ENCODE data around the gene RBM28. TPM values are rescaled to one million over a fixed set of nuclear protein-coding genes. Genes with fewer than 3 reads are reported as not detected.

Gene RBM28
- total RNA-seq, 1 donor from 2014 or later = 20.9 TPM

DNA sequence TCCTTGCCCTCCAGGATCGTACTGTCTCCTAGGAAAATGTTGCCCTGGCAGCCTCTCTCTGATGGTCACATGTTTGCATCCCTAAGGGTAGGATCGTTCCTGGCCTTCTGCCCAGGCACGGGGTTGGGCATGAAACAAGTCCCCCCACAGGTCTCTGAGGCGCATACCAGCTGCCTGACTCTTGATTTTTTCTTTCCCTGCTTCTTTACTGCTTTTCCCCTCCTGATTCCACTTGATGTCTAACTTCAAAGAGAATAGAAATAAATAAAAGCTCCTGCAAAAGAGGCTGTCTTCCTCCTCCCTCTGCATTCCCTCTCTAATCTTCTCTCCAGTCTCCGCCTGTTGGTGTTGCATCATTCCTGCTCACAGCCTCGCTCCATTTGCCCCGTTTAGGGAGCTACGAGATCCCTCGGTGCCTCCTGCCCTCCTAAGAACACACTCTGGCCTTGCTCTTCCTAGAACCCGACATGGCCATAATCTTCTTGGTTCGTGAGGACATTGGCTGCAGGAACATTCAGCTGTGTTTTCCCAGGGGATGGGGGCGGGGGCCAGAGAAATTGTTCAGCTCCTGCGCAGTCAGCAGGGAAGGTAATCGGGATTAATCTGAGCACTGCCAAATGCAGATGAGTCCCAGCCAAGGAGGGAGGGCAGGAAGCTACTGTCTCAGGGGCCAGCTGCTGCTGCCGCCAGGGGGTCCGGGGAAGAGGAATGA, 76.7 kb downstream of the RBM28 start:
- DNase-seq (ENCODE audit: extremely low spot score in 2 of 2) = no peak
- Histone ChIP-seq H3K27ac (peak overlapping the region; percentile 62), H3K36me3 (no peaks in the 10 kb centered on the region), H3K4me3 (peak overlapping the region; percentile 8), H3K27me3 (no peaks in the 10 kb centered on the region), H3K4me1 (peaks cover 51% of the 10 kb centered on the region), H3K9me3 (no peaks in the 10 kb centered on the region)
- TF ChIP-seq, protein P1, sequence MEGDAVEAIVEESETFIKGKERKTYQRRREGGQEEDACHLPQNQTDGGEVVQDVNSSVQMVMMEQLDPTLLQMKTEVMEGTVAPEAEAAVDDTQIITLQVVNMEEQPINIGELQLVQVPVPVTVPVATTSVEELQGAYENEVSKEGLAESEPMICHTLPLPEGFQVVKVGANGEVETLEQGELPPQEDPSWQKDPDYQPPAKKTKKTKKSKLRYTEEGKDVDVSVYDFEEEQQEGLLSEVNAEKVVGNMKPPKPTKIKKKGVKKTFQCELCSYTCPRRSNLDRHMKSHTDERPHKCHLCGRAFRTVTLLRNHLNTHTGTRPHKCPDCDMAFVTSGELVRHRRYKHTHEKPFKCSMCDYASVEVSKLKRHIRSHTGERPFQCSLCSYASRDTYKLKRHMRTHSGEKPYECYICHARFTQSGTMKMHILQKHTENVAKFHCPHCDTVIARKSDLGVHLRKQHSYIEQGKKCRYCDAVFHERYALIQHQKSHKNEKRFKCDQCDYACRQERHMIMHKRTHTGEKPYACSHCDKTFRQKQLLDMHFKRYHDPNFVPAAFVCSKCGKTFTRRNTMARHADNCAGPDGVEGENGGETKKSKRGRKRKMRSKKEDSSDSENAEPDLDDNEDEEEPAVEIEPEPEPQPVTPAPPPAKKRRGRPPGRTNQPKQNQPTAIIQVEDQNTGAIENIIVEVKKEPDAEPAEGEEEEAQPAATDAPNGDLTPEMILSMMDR (IDR thresholded peaks at IDR 0.05) = no peak
- TF ChIP-seq POLR2AphosphoS5 (IDR thresholded peaks at IDR 0.05; ENCODE audit: insufficient read depth in 1 of 2, low read depth in 1 of 2) (peak; percentile 34 to 65), POLR2A (IDR thresholded peaks at IDR 0.05) (no peak)
- intact Hi-C loops (cut with DNase I) = no loop called here

- Histone ChIP-seq H3K27me3 (no peaks in the 10 kb centered on the region), H3K27ac (peak overlapping the region; percentile 62), H3K4me1 (peaks cover 45% of the 10 kb centered on the region), H3K4me3 (peak overlapping the region in 1 of 2 donors; percentile 8), H3K9me3 (no peaks in the 10 kb centered on the region), H3K36me3 (no peaks in the 10 kb centered on the region)
- no peak for DNase-seq (ENCODE audit: extremely low spot score in 2 of 2)
- no peak for TF ChIP-seq POLR2AphosphoS5 (IDR thresholded peaks at IDR 0.05; ENCODE audit: insufficient read depth in 1 of 2, low read depth in 1 of 2)
- no peak for TF ChIP-seq POLR2A (IDR thresholded peaks at IDR 0.05)
- TF ChIP-seq, protein P1 (IDR thresholded peaks at IDR 0.05) = no peak
- intact Hi-C loops (cut with DNase I) = no loop called here
Measured at GRCh38 chr7:128266529-128266882, 77.2 kb downstream of the RBM28 start.

GRCh38 chr7:128265906-128266300, 77.8 kb downstream of the RBM28 start:
- no peak overlapping the region for H3K27ac ChIP-seq

GRCh38 chr7:128265156-128265905, 78.4 kb downstream of the RBM28 start:
- H3K36me3 ChIP-seq = no peaks in the 10 kb centered on the region
- DNase-seq (ENCODE audit: extremely low spot score in 2 of 2) = no peak
- intact Hi-C loops (cut with DNase I) = no loop called here
- H3K27ac ChIP-seq = no peak overlapping the region
- no peak overlapping the region for H3K4me3 ChIP-seq
- no peaks in the 10 kb centered on the region for H3K9me3 ChIP-seq
- H3K27me3 ChIP-seq = no peaks in the 10 kb centered on the region
- TF ChIP-seq POLR2AphosphoS5 (IDR thresholded peaks at IDR 0.05; ENCODE audit: insufficient read depth in 1 of 2, low read depth in 1 of 2) (no peak), POLR2A (IDR thresholded peaks at IDR 0.05) (no peak)
- TF ChIP-seq, protein P1 (IDR thresholded peaks at IDR 0.05) = no peak
- peaks cover 43% of the 10 kb centered on the region for H3K4me1 ChIP-seq

More at GRCh38 chr7:128265906-128266300, 77.8 kb downstream of the RBM28 start:
- Histone ChIP-seq H3K4me1 (peaks cover 39% of the 10 kb centered on the region), H3K4me3 (no peak overlapping the region), H3K9me3 (no peaks in the 10 kb centered on the region), H3K36me3 (no peaks in the 10 kb centered on the region), H3K27me3 (no peaks in the 10 kb centered on the region)
- DNase-seq (ENCODE audit: extremely low spot score in 2 of 2) = no peak
- intact Hi-C loops (cut with DNase I) = no loop called here
- TF ChIP-seq POLR2AphosphoS5 (IDR thresholded peaks at IDR 0.05; ENCODE audit: insufficient read depth in 1 of 2, low read depth in 1 of 2) = no peak
- no peak for TF ChIP-seq POLR2A (IDR thresholded peaks at IDR 0.05)
- TF ChIP-seq, protein P1 (IDR thresholded peaks at IDR 0.05) = no peak

DNA sequence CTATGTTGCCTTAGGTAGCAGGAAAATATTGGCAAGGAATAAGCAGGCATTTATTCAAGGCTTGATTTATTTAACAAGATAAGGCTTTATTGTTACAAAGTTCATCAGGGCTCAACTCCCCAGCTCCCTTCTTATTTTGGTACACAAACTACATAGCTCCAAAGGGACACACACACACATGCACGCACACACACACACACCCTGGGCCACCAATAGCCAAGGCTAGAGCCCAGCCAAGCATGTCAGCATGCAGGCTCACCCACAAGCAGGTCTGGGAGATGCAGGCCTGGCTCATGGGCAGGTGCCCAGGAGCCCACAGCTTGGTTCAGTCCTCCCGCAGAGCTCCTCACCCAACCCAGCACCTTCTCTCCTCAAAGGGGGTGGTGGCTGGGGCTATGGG, 79.2 kb downstream of the RBM28 start:
- intact Hi-C loops (cut with DNase I) = no loop called here
- Histone ChIP-seq H3K27me3 (no peaks in the 10 kb centered on the region), H3K9me3 (no peaks in the 10 kb centered on the region), H3K27ac (no peak overlapping the region), H3K36me3 (no peaks in the 10 kb centered on the region), H3K4me1 (peaks cover 46% of the 10 kb centered on the region), H3K4me3 (no peak overlapping the region)
- DNase-seq (ENCODE audit: extremely low spot score in 2 of 2) = no peak
- no peak for TF ChIP-seq POLR2A (IDR thresholded peaks at IDR 0.05)
- TF ChIP-seq, protein P1 (IDR thresholded peaks at IDR 0.05) = no peak
- no peak for TF ChIP-seq POLR2AphosphoS5 (IDR thresholded peaks at IDR 0.05; ENCODE audit: insufficient read depth in 1 of 2, low read depth in 1 of 2)
